Measurements from ENCODE around the gene GEMIN7. TPM values are rescaled to one million over a fixed set of nuclear protein-coding genes. Genes with fewer than 3 reads are reported as not detected.

The GEMIN7 gene
- total RNA-seq, 3 donors from 2014 or later, result 14.4 to 22.6 (median 21.8) TPM

GRCh38 chr19:45038931-45039893 lies 39.8 kb upstream of the GEMIN7 start, which contains the start of gene CLASRP:
Gene CLASRP, plus strand, starts transcription at chr19:45039045. Its CDS starts 1,168 bp downstream, at chr19:45040213.
- intact Hi-C loops (cut with DNase I, micrococcal nuclease), result no loop called here
- no peaks in the 10 kb centered on the region for H3K9me3 ChIP-seq
- TF ChIP-seq CTCF (IDR thresholded peaks at IDR 0.05), result no peak
- peak within 1 kb of the TSS; percentile 94 for H3K4me3 ChIP-seq
- no peaks in the 10 kb centered on the region for H3K36me3 ChIP-seq (ENCODE audit: low read depth)
- peaks cover 23% of the 10 kb centered on the region for H3K4me1 ChIP-seq (ENCODE audit: low read depth)
- ATAC-seq (peak; percentile 99), DNase-seq (peak; percentile 93 to 94 (median 94))

- Histone ChIP-seq H3K4me1 (ENCODE audit: low read depth) (peaks cover 23% of the 10 kb centered on the region), H3K36me3 (ENCODE audit: low read depth) (no peaks in the 10 kb centered on the region), H3K9me3 (no peaks in the 10 kb centered on the region), H3K4me3 (no peak overlapping the region)
- no peak for DNase-seq
- no peak for TF ChIP-seq CTCF (IDR thresholded peaks at IDR 0.05)
- intact Hi-C loops (cut with DNase I, micrococcal nuclease), result no loop called here
- no peak for ATAC-seq
These were observed 38.8 kb upstream of the GEMIN7 start for GRCh38 chr19:45040059-45040771.

- Histone ChIP-seq H3K4me1 (ENCODE audit: low read depth) (peaks cover 27% of the 10 kb centered on the region), H3K9me3 (no peaks in the 10 kb centered on the region), H3K36me3 (ENCODE audit: low read depth) (no peaks in the 10 kb centered on the region), H3K4me3 (no peak overlapping the region)
- ATAC-seq (no peak), DNase-seq (no peak)
- TF ChIP-seq CTCF (IDR thresholded peaks at IDR 0.05), result no peak
- intact Hi-C loops (cut with DNase I, micrococcal nuclease), result no loop called here
These were observed 37.9 kb upstream of the GEMIN7 start for GRCh38 chr19:45041125-45041524.

- no peaks in the 10 kb centered on the region for H3K36me3 ChIP-seq (ENCODE audit: low read depth)
- peak; percentile 84 for ATAC-seq
These were observed 33.2 kb upstream of the GEMIN7 start for GRCh38 chr19:45045671-45046353.

More at GRCh38 chr19:45045671-45046353, 33.2 kb upstream of the GEMIN7 start:
- no peak for TF ChIP-seq CTCF (IDR thresholded peaks at IDR 0.05)
- intact Hi-C loops (cut with DNase I, micrococcal nuclease), result no loop called here
- Histone ChIP-seq H3K4me3 (no peak overlapping the region), H3K4me1 (ENCODE audit: low read depth) (peaks cover 13% of the 10 kb centered on the region), H3K9me3 (no peaks in the 10 kb centered on the region)
- no peak for DNase-seq
